ENCODE results near the gene MLPH. TPM values are rescaled to one million over a fixed set of nuclear protein-coding genes. Genes with fewer than 3 reads are reported as not detected.

MLPH gene
- total and polyA plus RNA-seq, 2 donors (not counting 1 experiment from before 2014, with no cell fraction given), result not detected

DNA sequence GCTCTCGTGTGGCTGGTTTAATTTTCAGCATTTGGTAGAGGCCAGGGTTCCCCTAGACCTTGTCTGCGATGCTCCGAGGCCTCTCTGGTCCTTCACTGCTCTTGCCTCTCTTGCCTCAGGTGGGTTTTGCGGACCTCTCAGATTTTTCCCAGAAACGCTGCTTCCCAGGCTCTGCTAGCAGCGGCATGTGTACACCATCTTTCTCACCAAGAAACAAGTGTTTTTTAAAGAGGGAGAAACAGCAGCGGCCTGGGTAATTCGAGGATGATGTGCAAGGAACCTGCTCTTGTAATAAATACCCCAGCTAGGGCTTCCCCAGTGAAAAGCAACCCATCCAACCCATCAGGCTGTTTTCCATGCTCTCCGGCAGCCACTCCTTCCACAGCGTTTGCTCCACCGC, 39.6 kb upstream of the MLPH start:
- Mint-ChIP-seq H3K4me1 (no peaks in the 10 kb centered on the region), H3K27me3 (peaks cover 18% of the 10 kb centered on the region), H3K4me3 (no peak overlapping the region), H3K9me3 (ENCODE audit: insufficient read depth) (no peaks in the 10 kb centered on the region), H3K27ac (no peak overlapping the region)
- no peaks in the 10 kb centered on the region for H3K36me3 ChIP-seq (replicated peaks in 1 of 2; ENCODE audit: control extremely low read depth in 1 of 2, control insufficient read depth in 1 of 2, extremely low read depth in 1 of 2, insufficient read depth in 2 of 2, low read length in 1 of 2)
- H3K27ac ChIP-seq (ENCODE audit: low read length in 2 of 2), result no peak overlapping the region
- WGBS (ENCODE audit: insufficient coverage), result 98% methylated on average over 9 of the region's 11 CpGs
- no peaks in the 10 kb centered on the region for H3K79me2 ChIP-seq (ENCODE audit: control insufficient read depth, insufficient read depth, low read length)
- intact Hi-C loops (cut with micrococcal nuclease), result no loop called here
- no peaks in the 10 kb centered on the region for H3K9me3 ChIP-seq (ENCODE audit: control extremely low read depth in 1 of 3, control insufficient read depth in 2 of 3, insufficient read depth in 1 of 3, low read length in 2 of 3)
- H3K4me2 ChIP-seq (replicated peaks; ENCODE audit: low read depth, low read length, poor library complexity, severe bottlenecking), result no peak overlapping the region
- H3K27me3 ChIP-seq (replicated peaks in 1 of 4; ENCODE audit: control extremely low read depth in 1 of 4, control insufficient read depth in 3 of 4, insufficient read depth in 4 of 4, low read length in 3 of 4), result peaks cover 0 to 2% (median 0%) of the 10 kb centered on the region in 4 experiments
- TF ChIP-seq, protein P1, sequence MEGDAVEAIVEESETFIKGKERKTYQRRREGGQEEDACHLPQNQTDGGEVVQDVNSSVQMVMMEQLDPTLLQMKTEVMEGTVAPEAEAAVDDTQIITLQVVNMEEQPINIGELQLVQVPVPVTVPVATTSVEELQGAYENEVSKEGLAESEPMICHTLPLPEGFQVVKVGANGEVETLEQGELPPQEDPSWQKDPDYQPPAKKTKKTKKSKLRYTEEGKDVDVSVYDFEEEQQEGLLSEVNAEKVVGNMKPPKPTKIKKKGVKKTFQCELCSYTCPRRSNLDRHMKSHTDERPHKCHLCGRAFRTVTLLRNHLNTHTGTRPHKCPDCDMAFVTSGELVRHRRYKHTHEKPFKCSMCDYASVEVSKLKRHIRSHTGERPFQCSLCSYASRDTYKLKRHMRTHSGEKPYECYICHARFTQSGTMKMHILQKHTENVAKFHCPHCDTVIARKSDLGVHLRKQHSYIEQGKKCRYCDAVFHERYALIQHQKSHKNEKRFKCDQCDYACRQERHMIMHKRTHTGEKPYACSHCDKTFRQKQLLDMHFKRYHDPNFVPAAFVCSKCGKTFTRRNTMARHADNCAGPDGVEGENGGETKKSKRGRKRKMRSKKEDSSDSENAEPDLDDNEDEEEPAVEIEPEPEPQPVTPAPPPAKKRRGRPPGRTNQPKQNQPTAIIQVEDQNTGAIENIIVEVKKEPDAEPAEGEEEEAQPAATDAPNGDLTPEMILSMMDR (IDR thresholded peaks at IDR 0.05), result no peak
- no peak for TF ChIP-seq EZH2 (IDR thresholded peaks at IDR 0.05; ENCODE audit: borderline replicate concordance, insufficient read depth, low read depth, low read length, poor library complexity, severe bottlenecking)
- ATAC-seq (ENCODE audit: low read depth), result no peak
- ChIA-PET CTCF (no interaction called here), POLR2A (no interaction called here)
- no peaks in the 10 kb centered on the region for H3K4me1 ChIP-seq (ENCODE audit: control insufficient read depth in 2 of 2, insufficient read depth in 2 of 2, low read length in 2 of 2)
- H3K9ac ChIP-seq (ENCODE audit: low read length), result no peak overlapping the region
- no peak overlapping the region for H3K4me3 ChIP-seq (ENCODE audit: control extremely low read depth in 1 of 5, extremely low read depth in 1 of 5, insufficient read depth in 1 of 5, low read depth in 2 of 5, low read length in 4 of 5)
- no peak overlapping the region for H2AFZ ChIP-seq (ENCODE audit: insufficient read depth, low read depth, low read length, poor library complexity, severe bottlenecking)
- H4K20me1 ChIP-seq (ENCODE audit: control insufficient read depth, insufficient read depth, low read length, poor library complexity, severe bottlenecking), result no peaks in the 10 kb centered on the region
- no peak for DNase-seq

DNA sequence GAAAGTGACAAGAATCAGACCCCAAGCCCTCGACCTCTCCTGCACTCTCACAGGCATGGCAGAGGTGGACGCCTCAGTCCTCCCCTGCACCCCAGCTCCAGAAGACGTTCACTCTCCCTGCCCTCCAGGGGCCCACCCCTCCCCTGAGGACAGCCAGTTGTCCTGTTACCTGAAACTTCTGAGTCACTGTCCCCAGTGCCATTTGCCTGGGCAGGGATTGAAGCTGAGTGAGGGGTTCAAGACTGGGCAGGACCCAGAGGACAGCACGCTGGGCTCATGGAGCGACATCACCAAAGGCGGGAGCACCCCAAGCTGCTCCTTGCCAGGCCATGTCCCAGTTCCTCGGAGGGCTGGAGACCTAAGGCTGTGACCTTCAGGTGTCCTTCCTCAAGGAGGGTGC, 38.9 kb upstream of the MLPH start:
- no peak overlapping the region for H3K4me3 Mint-ChIP-seq

More for the DNA sequence above, 38.9 kb upstream of the MLPH start:
- no peak overlapping the region for H2AFZ ChIP-seq (ENCODE audit: insufficient read depth, low read depth, low read length, poor library complexity, severe bottlenecking)
- H3K79me2 ChIP-seq (ENCODE audit: control insufficient read depth, insufficient read depth, low read length), result no peaks in the 10 kb centered on the region
- no peak overlapping the region for H3K27ac Mint-ChIP-seq
- no peak overlapping the region for H3K27ac ChIP-seq (ENCODE audit: low read length in 2 of 2)
- no peak for ATAC-seq (ENCODE audit: low read depth)
- H3K4me2 ChIP-seq (replicated peaks; ENCODE audit: low read depth, low read length, poor library complexity, severe bottlenecking), result no peak overlapping the region
- TF ChIP-seq, protein P1 (IDR thresholded peaks at IDR 0.05), result no peak
- TF ChIP-seq EZH2 (IDR thresholded peaks at IDR 0.05; ENCODE audit: borderline replicate concordance, insufficient read depth, low read depth, low read length, poor library complexity, severe bottlenecking), result no peak
- no peak overlapping the region for H3K9ac ChIP-seq (ENCODE audit: low read length)
- H4K20me1 ChIP-seq (ENCODE audit: control insufficient read depth, insufficient read depth, low read length, poor library complexity, severe bottlenecking), result no peaks in the 10 kb centered on the region
- H3K9me3 Mint-ChIP-seq (ENCODE audit: insufficient read depth), result no peaks in the 10 kb centered on the region
- H3K27me3 Mint-ChIP-seq, result peaks cover 18% of the 10 kb centered on the region
- DNase-seq, result no peak
- WGBS (ENCODE audit: insufficient coverage), result 96% methylated on average over 6 of the region's 7 CpGs
- H3K4me3 ChIP-seq (ENCODE audit: control extremely low read depth in 1 of 5, extremely low read depth in 1 of 5, insufficient read depth in 1 of 5, low read depth in 2 of 5, low read length in 4 of 5), result no peak overlapping the region
- POLR2A ChIA-PET, result no interaction called here
- no peaks in the 10 kb centered on the region for H3K4me1 Mint-ChIP-seq
- no peaks in the 10 kb centered on the region for H3K9me3 ChIP-seq (ENCODE audit: control extremely low read depth in 1 of 3, control insufficient read depth in 2 of 3, insufficient read depth in 1 of 3, low read length in 2 of 3)
- H3K36me3 ChIP-seq (replicated peaks in 1 of 2; ENCODE audit: control extremely low read depth in 1 of 2, control insufficient read depth in 1 of 2, extremely low read depth in 1 of 2, insufficient read depth in 2 of 2, low read length in 1 of 2), result no peaks in the 10 kb centered on the region
- peaks cover 0 to under 1% (median 0%) of the 10 kb centered on the region in 4 experiments for H3K27me3 ChIP-seq (replicated peaks in 1 of 4; ENCODE audit: control extremely low read depth in 1 of 4, control insufficient read depth in 3 of 4, insufficient read depth in 4 of 4, low read length in 3 of 4)
- CTCF ChIA-PET, result no interaction called here
- intact Hi-C loops (cut with micrococcal nuclease), result no loop called here
- no peaks in the 10 kb centered on the region for H3K4me1 ChIP-seq (ENCODE audit: control insufficient read depth in 2 of 2, insufficient read depth in 2 of 2, low read length in 2 of 2)

All from B cell (primary cell).